Measurements from ENCODE around the gene EGF. TPM values are rescaled to one million over a fixed set of nuclear protein-coding genes. Genes with fewer than 3 reads are reported as not detected.

Gene EGF
- total and polyA plus RNA-seq, 3 experiments from 2014 or later: not detected

GRCh38 chr4:109994415-109994827 lies 81.7 kb downstream of the EGF start:
- Mint-ChIP-seq H3K4me1 (peaks cover 0 to 16% (median 7%) of the 10 kb centered on the region in 3 donors), H3K4me3 (peak overlapping the region in 2 of 7 donors; percentile 6 to 28), H3K9me3 (no peaks in the 10 kb centered on the region), H3K27me3 (peaks cover 2 to 32% of the 10 kb centered on the region in 2 donors), H3K27ac (no peak overlapping the region), H3K36me3 (no peaks in the 10 kb centered on the region)
- no peaks in the 10 kb centered on the region for H3K36me3 ChIP-seq (ENCODE audit: insufficient read depth, low read length)
- H3K9me3 ChIP-seq (ENCODE audit: low read length): no peaks in the 10 kb centered on the region
- H3K4me3 ChIP-seq (ENCODE audit: low read length): no peak overlapping the region
- no peaks in the 10 kb centered on the region for H3K4me1 ChIP-seq (ENCODE audit: insufficient read depth, low read length)
- POLR2A ChIA-PET: no interaction called here
- no peak for DNase-seq
- H3K27ac ChIP-seq (ENCODE audit: low read depth, low read length): no peak overlapping the region
- CTCF ChIA-PET: interaction anchor here (7.8 kb wide), 1 partner anchor 521 kb away, joined by 106 read pairs; no protein-coding TSS in a partner anchor
- peaks cover 2% of the 10 kb centered on the region for H3K27me3 ChIP-seq (ENCODE audit: insufficient read depth, low read length, poor library complexity, severe bottlenecking)

- Mint-ChIP-seq H3K4me3 (no peak overlapping the region), H3K9me3 (no peaks in the 10 kb centered on the region), H3K36me3 (no peaks in the 10 kb centered on the region), H3K27me3 (peaks cover 0 to 28% of the 10 kb centered on the region in 2 donors), H3K27ac (no peak overlapping the region), H3K4me1 (peaks cover 0 to 8% (median 7%) of the 10 kb centered on the region in 3 donors)
- Histone ChIP-seq H3K27ac (ENCODE audit: low read depth, low read length) (no peak overlapping the region), H3K4me1 (ENCODE audit: insufficient read depth, low read length) (no peaks in the 10 kb centered on the region), H3K27me3 (ENCODE audit: insufficient read depth, low read length, poor library complexity, severe bottlenecking) (no peaks in the 10 kb centered on the region), H3K9me3 (ENCODE audit: low read length) (no peaks in the 10 kb centered on the region), H3K4me3 (ENCODE audit: low read length) (no peak overlapping the region), H3K36me3 (ENCODE audit: insufficient read depth, low read length) (no peaks in the 10 kb centered on the region)
- POLR2A ChIA-PET: no interaction called here
- CTCF ChIA-PET: interaction anchor here (0.6 to 7.8 kb wide), 3 partner anchors 23 to 519 kb away, joined by 3 to 106 read pairs (median 16); no protein-coding TSS in a partner anchor
- no peak for DNase-seq
These were observed 83.8 kb downstream of the EGF start for GRCh38 chr4:109996526-109996925.

- Mint-ChIP-seq H3K4me1 (peaks cover 0 to 10% (median 8%) of the 10 kb centered on the region in 3 donors), H3K27ac (no peak overlapping the region), H3K4me3 (no peak overlapping the region), H3K36me3 (no peaks in the 10 kb centered on the region), H3K27me3 (peaks cover 0 to 15% of the 10 kb centered on the region in 2 donors), H3K9me3 (no peaks in the 10 kb centered on the region)
- H3K27ac ChIP-seq (ENCODE audit: low read depth, low read length): no peak overlapping the region
- ChIA-PET CTCF (interaction anchor here (0.6 to 7.8 kb wide), 11 partner anchors 11 to 574 kb away, joined by 3 to 106 read pairs (median 5); no protein-coding TSS in a partner anchor), POLR2A (no interaction called here)
- H3K4me3 ChIP-seq (ENCODE audit: low read length): no peak overlapping the region
- H3K4me1 ChIP-seq (ENCODE audit: insufficient read depth, low read length): no peaks in the 10 kb centered on the region
- H3K27me3 ChIP-seq (ENCODE audit: insufficient read depth, low read length, poor library complexity, severe bottlenecking): no peaks in the 10 kb centered on the region
- peak in 2 of 5 donors; percentile 42 to 51 for DNase-seq
- no peaks in the 10 kb centered on the region for H3K36me3 ChIP-seq (ENCODE audit: insufficient read depth, low read length)
- H3K9me3 ChIP-seq (ENCODE audit: low read length): no peaks in the 10 kb centered on the region
These were observed 86.3 kb downstream of the EGF start for GRCh38 chr4:109998867-109999584.

GRCh38 chr4:109999585-109999912 lies 86.9 kb downstream of the EGF start:
- POLR2A ChIA-PET: no interaction called here

GRCh38 chr4:110002326-110002725 lies 89.6 kb downstream of the EGF start:
- DNase-seq: no peak
- CTCF ChIA-PET: interaction anchor here (1.2 to 4.0 kb wide), 3 partner anchors 506 to 515 kb away, joined by 4 to 30 read pairs (median 6); no protein-coding TSS in a partner anchor
- peaks cover 0 to 9% of the 10 kb centered on the region in 2 donors for H3K27me3 Mint-ChIP-seq
- POLR2A ChIA-PET: no interaction called here
- H3K4me1 Mint-ChIP-seq: peaks cover 0 to 3% (median 0%) of the 10 kb centered on the region in 3 donors
- no peaks in the 10 kb centered on the region for H3K9me3 Mint-ChIP-seq
- no peak overlapping the region for H3K4me3 Mint-ChIP-seq
- no peaks in the 10 kb centered on the region for H3K36me3 Mint-ChIP-seq
- H3K27me3 ChIP-seq (ENCODE audit: insufficient read depth, low read length, poor library complexity, severe bottlenecking): no peaks in the 10 kb centered on the region
- H3K27ac Mint-ChIP-seq: peak overlapping the region in 1 of 8 donors; percentile 10
- no peaks in the 10 kb centered on the region for H3K36me3 ChIP-seq (ENCODE audit: insufficient read depth, low read length)
- H3K27ac ChIP-seq (ENCODE audit: low read depth, low read length): no peak overlapping the region
- H3K4me3 ChIP-seq (ENCODE audit: low read length): no peak overlapping the region
- no peaks in the 10 kb centered on the region for H3K4me1 ChIP-seq (ENCODE audit: insufficient read depth, low read length)
- H3K9me3 ChIP-seq (ENCODE audit: low read length): no peaks in the 10 kb centered on the region

More at GRCh38 chr4:109999585-109999912, 86.9 kb downstream of the EGF start:
- DNase-seq: no peak
- Mint-ChIP-seq H3K4me3 (no peak overlapping the region), H3K27me3 (peaks cover 0 to 15% of the 10 kb centered on the region in 2 donors), H3K27ac (no peak overlapping the region), H3K9me3 (no peaks in the 10 kb centered on the region), H3K4me1 (peaks cover 0 to 5% (median 4%) of the 10 kb centered on the region in 3 donors), H3K36me3 (no peaks in the 10 kb centered on the region)
- Histone ChIP-seq H3K4me3 (ENCODE audit: low read length) (no peak overlapping the region), H3K4me1 (ENCODE audit: insufficient read depth, low read length) (no peaks in the 10 kb centered on the region), H3K36me3 (ENCODE audit: insufficient read depth, low read length) (no peaks in the 10 kb centered on the region), H3K9me3 (ENCODE audit: low read length) (no peaks in the 10 kb centered on the region), H3K27me3 (ENCODE audit: insufficient read depth, low read length, poor library complexity, severe bottlenecking) (no peaks in the 10 kb centered on the region), H3K27ac (ENCODE audit: low read depth, low read length) (no peak overlapping the region)
- CTCF ChIA-PET: interaction anchor here (1.4 to 7.8 kb wide), 4 partner anchors 21 to 525 kb away, joined by 4 to 106 read pairs (median 13); no protein-coding TSS in a partner anchor

GRCh38 chr4:110003401-110004187 lies 90.9 kb downstream of the EGF start:
- CTCF ChIA-PET: interaction anchor here (1.0 to 4.0 kb wide), 2 partner anchors 509 to 514 kb away, joined by 4 to 30 read pairs; no protein-coding TSS in a partner anchor
- H3K36me3 Mint-ChIP-seq: no peaks in the 10 kb centered on the region
- H3K9me3 Mint-ChIP-seq: no peaks in the 10 kb centered on the region
- Histone ChIP-seq H3K27ac (ENCODE audit: low read depth, low read length) (no peak overlapping the region), H3K27me3 (ENCODE audit: insufficient read depth, low read length, poor library complexity, severe bottlenecking) (no peaks in the 10 kb centered on the region), H3K36me3 (ENCODE audit: insufficient read depth, low read length) (no peaks in the 10 kb centered on the region), H3K9me3 (ENCODE audit: low read length) (no peaks in the 10 kb centered on the region), H3K4me3 (ENCODE audit: low read length) (no peak overlapping the region), H3K4me1 (ENCODE audit: insufficient read depth, low read length) (no peaks in the 10 kb centered on the region)
- H3K4me3 Mint-ChIP-seq: no peak overlapping the region
- no peak for DNase-seq
- peaks cover 0 to 3% (median 0%) of the 10 kb centered on the region in 3 donors for H3K4me1 Mint-ChIP-seq
- H3K27me3 Mint-ChIP-seq: peaks cover 0 to 6% of the 10 kb centered on the region in 2 donors
- H3K27ac Mint-ChIP-seq: no peak overlapping the region
- POLR2A ChIA-PET: no interaction called here

- CTCF ChIA-PET: interaction anchor here (4.0 kb wide), 1 partner anchor 513 kb away, joined by 30 read pairs; no protein-coding TSS in a partner anchor
- H3K36me3 Mint-ChIP-seq: no peaks in the 10 kb centered on the region
These were observed 91.9 kb downstream of the EGF start for GRCh38 chr4:110004556-110004955.

More at GRCh38 chr4:110004556-110004955, 91.9 kb downstream of the EGF start:
- Histone ChIP-seq H3K36me3 (ENCODE audit: insufficient read depth, low read length) (no peaks in the 10 kb centered on the region), H3K4me1 (ENCODE audit: insufficient read depth, low read length) (no peaks in the 10 kb centered on the region), H3K9me3 (ENCODE audit: low read length) (no peaks in the 10 kb centered on the region), H3K4me3 (ENCODE audit: low read length) (no peak overlapping the region), H3K27me3 (ENCODE audit: insufficient read depth, low read length, poor library complexity, severe bottlenecking) (no peaks in the 10 kb centered on the region), H3K27ac (ENCODE audit: low read depth, low read length) (no peak overlapping the region)
- Mint-ChIP-seq H3K4me1 (peaks cover 0 to 3% (median 0%) of the 10 kb centered on the region in 3 donors), H3K9me3 (no peaks in the 10 kb centered on the region), H3K27me3 (peaks cover 0 to 4% of the 10 kb centered on the region in 2 donors), H3K4me3 (no peak overlapping the region), H3K27ac (peak overlapping the region in 1 of 8 donors; percentile 74)
- POLR2A ChIA-PET: interaction anchor here (0.5 kb wide), 1 partner anchor 14 kb away, joined by 3 read pairs; no protein-coding TSS in a partner anchor
- DNase-seq: no peak

All from CD8-positive, alpha-beta memory T cell (primary cell).